GM21390 (cell line): ENCODE results near the gene NMRK2.
A peak's percentile ranks its signal among the peaks of the same experiment; 100 is the strongest.

Experiments
- ATAC-seq: cut with Tn5 transposase; IDR thresholded peaks from one replicate; pipeline ENCODE4 v1.9.1; 2021; ENCODE audit not compliant: unreplicated experiment

The NMRK2 gene

GRCh38 chr19:3981373-3981735 lies 48.5 kb downstream of the NMRK2 start:
- ATAC-seq: no peak

GRCh38 chr19:3981736-3982681 lies 49.1 kb downstream of the NMRK2 start:
- no peak for ATAC-seq

GRCh38 chr19:3982701-3983541 lies 50.1 kb downstream of the NMRK2 start:
- ATAC-seq: no peak

- no peak for ATAC-seq
Observed at GRCh38 chr19:3983542-3983914, 50.7 kb downstream of the NMRK2 start.

- ATAC-seq: no peak
Observed at GRCh38 chr19:3983936-3984583, 51.2 kb downstream of the NMRK2 start.

- ATAC-seq: no peak
Observed at GRCh38 chr19:3984584-3984907, 51.7 kb downstream of the NMRK2 start.

GRCh38 chr19:3984908-3985642 lies 52.2 kb downstream of the NMRK2 start, which contains the start of gene EEF2:
TSS of gene EEF2 (minus strand) at chr19:3985463. CDS start at chr19:3985380, 83 bp downstream.
- ATAC-seq: peak; percentile 45

GRCh38 chr19:3985643-3986259 lies 52.9 kb downstream of the NMRK2 start:
- no peak for ATAC-seq

GRCh38 chr19:3986260-3987041 lies 53.6 kb downstream of the NMRK2 start:
- ATAC-seq: no peak

- ATAC-seq: no peak
Observed at GRCh38 chr19:3987619-3988371, 54.9 kb downstream of the NMRK2 start.

- no peak for ATAC-seq
Observed at GRCh38 chr19:3990815-3991117, 57.9 kb downstream of the NMRK2 start.
